ENCODE results near the gene HSPA12A. TPM values are rescaled to one million over a fixed set of nuclear protein-coding genes. Genes with fewer than 3 reads are reported as not detected.

The HSPA12A gene
- polyA plus RNA-seq, 2 of the 4 experiments (the other 2 are of a cell fraction): 16.9 to 17.0 TPM

- Histone ChIP-seq H3K4me1 (peaks cover 23% of the 10 kb centered on the region), H3K4me2 (no peak overlapping the region), H3K4me3 (no peak overlapping the region), H3K9me3 (0 out of 3 replicates have a peak, but pooled peaks cover 3% of the 10 kb centered on the region), H3K27ac (no peak overlapping the region)
- 93% methylated on average over 9 of the region's 12 CpGs for WGBS (ENCODE audit: missing lambda C conversion rate)
- ChIA-PET POLR2A (interaction anchor here (1.1 to 1.6 kb wide), 2 partner anchors 9 to 22 kb away, joined by 5 to 8 read pairs; no protein-coding TSS in a partner anchor), CTCF (interaction anchor here (1.3 to 3.8 kb wide), 5 partner anchors 15 to 431 kb away, joined by 4 to 22 read pairs (median 9); no protein-coding TSS in a partner anchor)
- no peak for ATAC-seq
- no peak for TF ChIP-seq ESRRA (IDR thresholded peaks at IDR 0.05; ENCODE audit: borderline replicate concordance, low read length)
- no peak for TF ChIP-seq RNF2 (IDR thresholded peaks at IDR 0.05; ENCODE audit: borderline replicate concordance, low read depth)
- TF ChIP-seq MAFK (IDR thresholded peaks at IDR 0.05; ENCODE audit: partially characterized antibody): no peak
- DNase-seq (ENCODE audit: low read depth in 1 of 2, low spot score in 1 of 2): no peak
- no peak for FAIRE-seq
Measured at GRCh38 chr10:116744163-116744753, 1.9 kb upstream of the HSPA12A start.

GRCh38 chr10:116743266-116744064 is 1.1 kb upstream of the HSPA12A start:
- CTCF ChIA-PET: interaction anchor here (0.9 to 2.2 kb wide), 8 partner anchors 10 to 473 kb away, joined by 3 to 14 read pairs (median 5); no protein-coding TSS in a partner anchor
- H3K9me3 ChIP-seq: no peaks in the 10 kb centered on the region
- no peak for DNase-seq (ENCODE audit: low read depth in 1 of 2, low spot score in 1 of 2)
- FAIRE-seq: no peak
- WGBS (ENCODE audit: missing lambda C conversion rate): 58% methylated on average over 24 of the region's 24 CpGs
- peak overlapping the region; percentile 81 for H3K4me3 ChIP-seq
- TF ChIP-seq NPAS2 (CRISPR knock-in tag; IDR thresholded peaks at IDR 0.05; ENCODE audit: borderline replicate concordance) (no peak), HDAC2 (IDR thresholded peaks at IDR 0.05) (no peak), CEBPB (IDR thresholded peaks at IDR 0.05) (no peak), TP53 (CRISPR knock-in tag; IDR thresholded peaks at IDR 0.05) (no peak), MAZ (IDR thresholded peaks at IDR 0.05; ENCODE audit: borderline replicate concordance, low read depth, low read length) (no peak), ZSCAN20 (CRISPR knock-in tag; IDR thresholded peaks at IDR 0.05) (no peak), JUN (IDR thresholded peaks at IDR 0.05) (no peak), ZFP36 (IDR thresholded peaks at IDR 0.05; ENCODE audit: borderline replicate concordance, partially characterized antibody) (no peak), MAFK (IDR thresholded peaks at IDR 0.05; ENCODE audit: partially characterized antibody) (no peak), POLR2A (IDR thresholded peaks at IDR 0.05; ENCODE audit: low read length) (peak; percentile 26; the same call in 1 of the 2 replicates), ATOH8 (CRISPR knock-in tag; IDR thresholded peaks at IDR 0.05; ENCODE audit: low read depth) (no peak), FOSL2 (IDR thresholded peaks at IDR 0.05) (no peak), FOSL2 (CRISPR knock-in tag; IDR thresholded peaks at IDR 0.05) (peak; percentile 21; the same call in 1 of the 2 replicates), EHMT2 (IDR thresholded peaks at IDR 0.05; ENCODE audit: low read depth) (no peak), HOXA7 (CRISPR knock-in tag; IDR thresholded peaks at IDR 0.05) (no peak)
- no peak for ATAC-seq
- H3K27ac ChIP-seq: peak overlapping the region; percentile 90 to 98
- H3K4me2 ChIP-seq: peak overlapping the region; percentile 96
- POLR2A ChIA-PET: interaction anchor here (1.1 to 1.6 kb wide), 8 partner anchors 10 to 432 kb away, joined by 4 to 17 read pairs (median 5); no protein-coding TSS in a partner anchor
- H3K4me1 ChIP-seq: peaks cover 21% of the 10 kb centered on the region

GRCh38 chr10:116741391-116742351 is 695 bp downstream of the HSPA12A start:
- Histone ChIP-seq H3K9me3 (no peaks in the 10 kb centered on the region), H3K4me3 (peak overlapping the region; percentile 81), H3K4me2 (peak overlapping the region; percentile 96), H3K27ac (peak overlapping the region; percentile 90 to 98), H3K4me1 (peaks cover 10% of the 10 kb centered on the region; the same call in 2 of the 3 replicates)
- CTCF ChIA-PET: interaction anchor here (0.7 to 2.2 kb wide), 5 partner anchors 12 to 426 kb away, joined by 3 to 14 read pairs (median 4); no protein-coding TSS in a partner anchor
- FAIRE-seq (no peak), ATAC-seq (peak; percentile 18 to 30), DNase-seq (ENCODE audit: low read depth in 1 of 2, low spot score in 1 of 2) (no peak)
- TF ChIP-seq FOSL2 (IDR thresholded peaks at IDR 0.05) (no peak), FOSL2 (CRISPR knock-in tag; IDR thresholded peaks at IDR 0.05) (no peak), ZFP36 (IDR thresholded peaks at IDR 0.05; ENCODE audit: borderline replicate concordance, partially characterized antibody) (no peak), PHF8 (IDR thresholded peaks at IDR 0.05; ENCODE audit: borderline replicate concordance, low read depth) (peak; percentile 35; the same call in 1 of the 2 replicates)
- POLR2A ChIA-PET: interaction anchor here (0.6 to 1.5 kb wide), 9 partner anchors 13 to 263 kb away, joined by 3 to 17 read pairs (median 4); partner anchors contain the start of gene SHTN1
- 70% methylated on average over 20 of the region's 93 CpGs for WGBS (ENCODE audit: missing lambda C conversion rate)
